HS-5 (cell line): ENCODE data around the gene TRAF3IP1.
A peak's percentile ranks its signal among the peaks of the same experiment; 100 is the strongest.
"Not testable (repeated sequence)": the region's sequence is repeated elsewhere in the genome, so short reads cannot be mapped to it uniquely, and the experiment has no call there.

Experiments used
- DNase-seq: peaks from one replicate; pipeline ENCODE4 v3.0.0-alpha.2; 2012; ENCODE audit warnings: low read depth

Gene TRAF3IP1

GRCh38 chr2:238288650-238289573 is 31.4 kb upstream of the TRAF3IP1 start:
- peak; percentile 94 for DNase-seq

DNA sequence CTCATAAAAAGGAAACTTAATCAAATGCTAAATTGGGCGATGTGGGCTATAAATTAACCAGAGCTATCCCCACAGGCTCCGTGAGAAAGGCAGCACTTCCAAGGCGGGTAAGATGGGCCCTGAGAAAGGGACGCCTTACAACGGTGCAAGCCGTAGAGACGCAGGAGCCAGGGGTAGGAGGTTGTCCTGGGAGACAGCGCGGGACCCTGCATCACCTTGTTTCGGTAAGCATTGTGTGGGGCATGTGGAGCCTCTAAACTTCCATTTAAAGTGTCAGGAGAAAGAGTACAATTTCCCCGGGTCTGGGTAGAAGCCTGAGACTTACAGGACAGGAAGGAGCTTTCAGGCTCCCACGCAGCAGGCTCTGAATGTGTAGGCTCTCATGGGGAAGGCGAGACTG is 30.7 kb upstream of the TRAF3IP1 start:
- DNase-seq, result no peak

- no peak for DNase-seq
Measured at GRCh38 chr2:238290091-238290509, 30.2 kb upstream of the TRAF3IP1 start.

DNA sequence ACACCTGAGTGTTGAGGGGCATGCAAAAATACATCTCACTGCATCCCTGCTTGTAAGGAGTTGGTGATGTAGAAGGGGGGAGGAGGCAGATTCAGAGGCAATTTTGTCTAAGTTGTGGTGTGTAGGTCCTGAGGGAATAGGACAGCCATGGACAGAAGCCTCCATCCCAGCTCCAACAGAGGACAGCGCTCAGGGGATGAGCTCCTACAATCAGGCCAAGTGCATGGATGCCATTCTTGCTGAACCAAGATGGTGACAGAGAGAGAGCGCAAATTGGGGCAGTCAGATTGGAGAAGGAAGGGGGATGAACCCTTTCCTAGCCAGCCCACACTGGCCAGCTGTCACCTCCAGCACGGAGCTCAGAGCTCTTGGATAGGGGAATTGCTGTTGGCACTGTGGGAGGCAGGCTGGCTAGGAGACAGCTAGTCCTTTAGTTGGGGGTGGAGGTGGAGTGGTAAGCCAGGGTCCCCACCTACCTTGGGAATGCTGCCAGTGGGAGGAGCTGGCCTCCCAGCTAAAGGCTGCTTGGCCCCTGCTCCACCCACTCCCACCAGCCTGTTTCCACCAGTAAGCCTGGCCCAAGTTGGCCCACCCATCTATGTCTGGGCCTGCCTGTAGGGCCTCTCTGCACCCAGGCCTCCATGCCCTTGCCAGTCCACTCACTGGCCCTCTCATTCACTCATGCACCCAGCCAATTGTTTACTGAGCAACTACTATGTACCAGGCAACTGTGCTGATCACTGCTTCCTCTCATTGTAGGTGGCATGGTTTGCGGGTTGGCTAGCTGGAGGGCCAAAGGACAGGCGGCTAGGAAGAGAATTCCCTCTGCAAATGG is 29.4 kb upstream of the TRAF3IP1 start:
- no peak for DNase-seq

GRCh38 chr2:238291550-238292281 is 28.6 kb upstream of the TRAF3IP1 start:
- DNase-seq, result no peak

DNA sequence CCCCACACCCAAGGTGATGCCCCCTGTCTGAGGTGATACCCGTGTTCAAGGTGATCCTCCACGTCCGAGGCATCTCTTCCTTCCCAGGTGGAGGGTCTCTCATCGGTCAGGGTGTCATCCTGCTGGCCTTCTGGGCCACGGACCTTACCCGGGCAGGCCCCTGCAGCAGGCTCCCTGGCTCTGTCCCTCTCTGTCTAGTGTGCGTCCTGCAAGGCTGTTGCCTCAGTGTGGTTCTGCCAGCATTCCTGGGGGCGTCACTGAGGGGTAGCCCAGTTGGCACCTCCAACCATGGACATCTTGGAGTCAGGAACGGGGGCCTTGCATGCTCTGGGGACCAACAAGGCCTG is 26.3 kb upstream of the TRAF3IP1 start:
- DNase-seq, result no peak

DNA sequence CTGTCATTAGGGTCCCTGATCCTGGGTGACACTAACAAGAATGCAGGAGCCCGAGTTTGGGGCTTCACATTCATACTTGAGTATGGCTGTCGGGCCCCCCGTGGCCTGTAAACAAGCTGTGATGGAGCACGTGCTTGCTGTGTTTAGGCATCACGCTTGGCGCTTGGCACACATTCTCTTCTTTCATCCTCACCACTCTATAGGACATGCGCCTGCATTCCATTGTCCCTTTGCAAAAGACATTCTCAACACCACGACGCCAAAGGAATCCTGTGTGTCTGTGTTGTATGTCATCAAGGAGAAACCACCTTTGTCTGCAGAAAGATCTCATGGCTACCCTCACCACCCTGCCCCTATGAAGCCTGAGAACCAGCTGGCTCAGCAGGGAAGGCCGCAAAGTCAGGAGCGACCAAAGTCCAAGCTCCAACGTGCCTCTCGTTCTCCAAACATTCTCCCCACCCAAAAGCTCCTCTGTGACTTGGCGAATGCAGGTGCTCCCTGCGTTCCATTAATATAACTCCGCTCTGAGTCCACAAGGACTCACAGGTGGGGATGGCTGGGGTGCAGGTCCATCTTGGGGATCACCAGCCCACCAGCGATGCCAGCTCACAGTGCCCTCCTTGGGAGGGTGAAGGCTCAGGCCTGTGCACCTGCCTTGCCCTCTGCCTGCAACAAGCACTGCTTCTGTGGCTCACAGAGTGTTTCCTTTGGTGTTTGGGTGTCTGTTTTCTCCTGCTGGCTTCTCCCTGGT is 25.8 kb upstream of the TRAF3IP1 start:
- no peak for DNase-seq

GRCh38 chr2:238295144-238296112 is 24.9 kb upstream of the TRAF3IP1 start:
- DNase-seq, result no peak

- DNase-seq, result no peak
Measured at GRCh38 chr2:238296638-238297457, 23.5 kb upstream of the TRAF3IP1 start.

DNA sequence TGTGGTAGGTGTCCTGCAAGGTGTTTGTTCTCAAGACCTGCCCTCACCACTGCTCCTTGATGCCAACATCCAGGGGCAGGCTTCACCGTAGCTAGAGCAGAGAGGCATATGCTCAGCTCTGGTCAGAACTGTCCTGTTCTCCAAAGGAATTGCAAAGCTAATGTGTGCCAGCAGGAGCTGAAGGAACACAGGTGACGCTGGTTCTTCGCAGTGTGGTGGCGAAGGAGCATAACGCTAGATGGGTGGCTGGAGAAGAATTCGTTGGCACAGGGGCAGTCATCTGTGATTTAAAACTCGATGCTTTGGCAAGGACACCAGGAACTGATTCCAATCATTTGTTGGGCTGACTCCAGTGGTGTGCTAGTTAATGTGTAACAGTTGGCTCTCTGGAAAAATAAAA is 20.5 kb upstream of the TRAF3IP1 start:
- DNase-seq, result no peak

- no peak for DNase-seq
Measured at GRCh38 chr2:238302087-238302486, 18.2 kb upstream of the TRAF3IP1 start.

GRCh38 chr2:238302751-238303150 is 17.6 kb upstream of the TRAF3IP1 start:
- no peak for DNase-seq

DNA sequence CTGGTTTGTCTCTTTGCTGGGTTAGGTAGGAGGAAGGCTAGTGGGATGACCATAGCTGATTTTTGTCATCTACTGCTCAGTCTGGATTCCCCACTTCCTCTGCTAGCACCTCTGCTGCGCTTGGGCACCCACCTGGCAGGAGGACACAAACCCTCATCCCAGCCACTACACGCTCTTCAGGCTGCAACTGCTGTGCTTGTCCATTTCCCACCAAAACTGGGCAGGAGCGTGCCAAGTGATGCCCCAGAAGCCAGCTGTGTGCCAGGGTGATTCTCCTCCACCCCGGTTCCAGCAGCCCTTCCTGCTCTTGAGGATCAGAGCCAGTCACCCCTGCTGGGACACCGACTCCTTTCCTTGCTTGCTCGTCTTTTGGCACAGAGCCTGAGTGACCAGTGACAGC is 16.2 kb upstream of the TRAF3IP1 start:
- no peak for DNase-seq

GRCh38 chr2:238305092-238305862 is 15.0 kb upstream of the TRAF3IP1 start:
- no peak for DNase-seq

DNA sequence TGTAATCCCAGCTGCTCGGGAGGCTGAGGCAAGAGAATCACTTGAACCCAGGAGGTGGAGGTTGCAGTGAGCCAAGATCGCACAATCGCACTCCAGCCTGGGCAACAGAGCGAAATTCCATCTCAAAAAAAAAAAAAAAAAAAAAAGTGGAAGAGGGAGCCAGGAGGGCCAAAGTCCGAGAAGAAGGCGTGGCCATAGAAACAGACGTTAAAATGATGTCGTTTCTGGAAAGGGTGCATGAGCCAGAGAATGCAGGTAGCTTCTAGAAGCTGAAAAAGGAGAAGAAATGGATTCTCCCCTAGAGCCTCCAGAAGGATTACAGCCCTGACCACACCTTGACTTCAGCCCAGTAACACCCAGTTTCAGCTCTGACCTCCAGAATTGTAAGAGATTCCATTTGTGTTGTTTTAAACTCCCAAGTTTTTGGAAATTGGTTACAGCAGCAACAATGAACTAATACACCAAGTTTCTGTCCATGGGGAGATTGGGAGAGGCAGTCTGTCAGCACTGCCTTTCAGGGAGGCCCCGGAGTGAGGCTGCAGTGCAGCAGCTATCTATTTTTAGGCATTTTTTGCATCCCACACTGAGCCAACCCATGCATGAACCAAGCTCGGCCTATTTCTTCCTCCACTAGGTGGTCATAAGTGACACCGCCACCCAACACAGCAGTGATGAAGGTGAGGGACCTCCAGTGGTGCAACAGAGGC is 14.2 kb upstream of the TRAF3IP1 start:
- DNase-seq, result no peak

- DNase-seq, result no peak
Measured at GRCh38 chr2:238306672-238306998, 13.7 kb upstream of the TRAF3IP1 start.

GRCh38 chr2:238308177-238308576 is 12.1 kb upstream of the TRAF3IP1 start:
- DNase-seq, result no peak

DNA sequence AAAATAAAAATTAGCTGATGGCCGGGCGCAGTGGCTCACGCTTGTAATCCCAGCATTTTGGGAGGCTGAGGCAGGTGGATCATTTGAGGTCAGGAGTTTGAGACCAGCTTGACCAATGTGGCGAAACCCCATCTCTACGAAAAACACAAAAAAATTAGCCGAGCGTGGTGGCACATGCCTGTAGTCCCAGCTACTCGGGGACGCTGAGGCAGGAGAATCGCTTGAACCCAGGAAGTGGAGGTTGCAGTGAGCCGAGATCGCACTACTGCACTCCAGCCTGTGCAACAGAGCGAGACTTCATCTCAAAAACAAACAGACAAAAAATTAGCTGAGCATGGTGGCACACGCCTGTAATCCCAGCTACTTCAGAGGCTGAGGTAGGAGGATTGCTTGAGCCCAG is 9.6 kb upstream of the TRAF3IP1 start:
- not testable (repeated sequence) for DNase-seq
